HG03066 (cell line): ENCODE results near the gene CBX5.
"Not testable (repeated sequence)": the region's sequence is repeated elsewhere in the genome, so short reads cannot be mapped to it uniquely, and the experiment has no call there.

ENCODE experiments used
- ATAC-seq: cut with Tn5 transposase; IDR thresholded peaks from one replicate; pipeline ENCODE4 v1.9.1; 2021; ENCODE audit warnings: low read depth; ENCODE audit not compliant: unreplicated experiment

The CBX5 gene

GRCh38 chr12:54272214-54272613 lies 7.7 kb downstream of the CBX5 start:
- no peak for ATAC-seq

- no peak for ATAC-seq
Measured at GRCh38 chr12:54270345-54270744, 9.6 kb downstream of the CBX5 start.

DNA sequence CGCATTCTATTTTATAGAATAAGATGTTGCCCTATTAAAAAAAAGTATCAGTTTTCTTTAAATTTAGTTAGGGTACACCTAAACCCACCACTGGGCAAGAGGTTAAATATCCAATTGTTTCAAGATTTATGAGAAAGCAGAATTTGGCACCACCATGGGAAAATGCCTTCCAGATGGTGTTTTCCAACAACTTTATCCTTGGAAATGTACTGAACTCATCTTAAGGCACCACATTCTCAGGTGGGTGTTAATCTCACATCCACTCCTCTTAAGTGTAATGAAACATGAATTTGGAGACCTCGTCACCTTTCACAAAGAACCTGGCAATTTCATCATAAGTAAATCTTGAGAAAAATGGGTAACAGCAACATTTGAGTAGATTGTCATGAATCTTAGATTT lies 13.1 kb downstream of the CBX5 start:
- ATAC-seq, result no peak

DNA sequence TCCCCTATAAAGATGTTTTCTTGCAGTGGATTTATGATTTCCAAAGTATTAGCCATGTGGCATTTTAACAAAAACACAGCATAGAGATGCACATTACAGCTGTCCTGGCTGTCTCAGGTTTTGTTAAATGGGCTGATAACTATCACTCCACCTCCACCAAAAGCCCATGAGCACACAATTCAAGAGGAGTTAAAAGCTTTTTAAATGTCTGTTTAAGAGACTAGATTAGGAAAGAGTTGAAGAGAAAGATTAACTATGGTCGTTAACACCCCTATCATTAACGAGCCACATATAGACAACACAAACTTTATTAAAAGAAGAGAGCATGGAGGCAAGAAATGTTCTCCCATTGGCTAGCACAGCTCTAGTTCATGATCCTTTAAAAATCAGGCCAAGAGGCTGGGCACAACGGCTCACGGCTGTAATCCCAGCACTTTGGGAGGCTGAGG lies 14.5 kb downstream of the CBX5 start:
- ATAC-seq, result no peak

GRCh38 chr12:54262403-54262925 lies 17.5 kb downstream of the CBX5 start:
- no peak for ATAC-seq

DNA sequence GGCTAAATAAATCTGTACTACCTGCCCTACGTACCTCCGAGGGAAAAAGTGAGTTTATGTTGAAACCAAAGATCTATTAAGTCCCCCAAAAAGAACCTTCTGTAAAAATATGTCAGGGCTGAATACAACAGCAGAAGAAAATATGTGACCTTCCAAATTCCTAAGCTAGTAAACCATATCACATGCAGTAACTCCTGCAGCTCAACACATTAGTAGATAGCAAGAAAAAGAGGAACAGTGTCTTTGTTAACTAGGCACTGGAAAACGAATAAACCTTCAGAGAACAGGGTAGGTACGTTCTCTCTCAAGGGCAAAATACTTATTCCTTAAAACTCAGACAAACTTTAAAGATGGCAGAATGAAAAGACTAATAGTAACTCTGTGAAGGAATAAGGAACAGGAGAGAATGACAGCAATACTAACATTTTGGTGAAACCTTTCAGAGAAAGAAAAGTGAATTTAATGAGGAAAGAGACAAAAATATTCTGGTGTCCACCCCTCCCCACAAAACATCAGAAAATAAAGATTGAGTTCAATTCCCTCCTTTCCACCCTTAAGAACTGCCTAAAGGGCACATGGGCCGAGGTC lies 18.0 kb downstream of the CBX5 start:
- no peak for ATAC-seq

DNA sequence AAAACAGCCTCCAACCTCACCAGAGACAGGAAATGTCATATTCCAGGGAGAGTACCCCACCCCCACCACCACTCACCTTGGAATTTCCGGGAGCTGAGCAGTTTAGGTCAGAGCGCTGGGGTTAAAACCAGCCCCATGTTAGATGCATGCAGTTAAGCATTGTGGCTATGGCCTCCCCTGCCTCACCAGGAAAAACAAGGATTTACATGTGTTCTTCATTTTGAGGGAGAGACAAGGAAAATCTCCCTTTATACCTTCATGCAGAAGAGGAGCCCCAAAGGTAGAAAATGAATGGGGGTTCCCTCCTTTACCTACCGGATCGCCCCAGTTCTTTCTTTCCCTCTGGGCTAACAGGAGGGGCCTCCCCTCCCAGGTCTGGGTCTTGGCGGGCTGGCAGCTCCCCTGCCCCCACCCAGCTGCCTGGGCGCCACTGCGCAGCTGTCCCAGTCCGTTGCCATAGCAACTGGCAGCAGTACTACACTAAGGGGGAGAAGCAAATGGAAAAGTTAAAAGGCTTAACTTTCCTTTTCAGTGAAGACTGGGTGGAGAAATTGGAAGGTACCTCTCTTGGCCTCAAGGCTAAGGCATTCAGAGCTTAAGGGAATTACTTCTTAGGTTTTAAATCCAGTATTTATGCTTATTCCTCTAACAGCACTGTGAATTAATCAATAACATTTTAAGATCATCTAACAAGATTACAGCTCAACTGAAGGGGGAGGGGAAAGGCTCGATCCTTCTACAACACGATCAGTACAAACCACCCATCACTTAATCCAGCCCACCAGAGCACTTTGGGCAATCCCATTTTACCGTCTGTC lies 20.5 kb downstream of the CBX5 start:
- no peak for ATAC-seq

GRCh38 chr12:54258201-54258681 lies 21.7 kb downstream of the CBX5 start:
- no peak for ATAC-seq

GRCh38 chr12:54257332-54257731 lies 22.6 kb downstream of the CBX5 start:
- ATAC-seq, result no peak

GRCh38 chr12:54253240-54253639 lies 26.7 kb downstream of the CBX5 start:
- ATAC-seq, result no peak

GRCh38 chr12:54251667-54252284 lies 28.1 kb downstream of the CBX5 start:
- ATAC-seq, result no peak

DNA sequence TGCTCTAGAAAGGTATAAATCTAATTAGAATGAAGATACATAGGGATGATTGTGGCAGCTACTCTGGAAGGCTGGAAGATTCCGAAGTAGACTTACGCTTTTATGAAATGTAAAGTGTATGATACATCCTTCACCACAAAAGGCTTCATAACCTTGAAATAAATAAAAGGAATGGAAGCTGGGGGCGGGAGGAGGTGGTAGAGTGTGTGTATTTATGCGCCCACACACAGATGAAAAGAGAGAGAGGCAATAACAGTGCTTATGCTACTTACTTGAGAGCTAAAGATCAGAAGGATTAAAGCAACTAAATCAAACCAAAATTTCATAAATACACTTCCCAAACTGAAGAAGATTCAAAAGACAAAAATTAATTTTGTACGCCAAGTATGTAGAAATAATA lies 30.4 kb downstream of the CBX5 start:
- ATAC-seq, result no peak

DNA sequence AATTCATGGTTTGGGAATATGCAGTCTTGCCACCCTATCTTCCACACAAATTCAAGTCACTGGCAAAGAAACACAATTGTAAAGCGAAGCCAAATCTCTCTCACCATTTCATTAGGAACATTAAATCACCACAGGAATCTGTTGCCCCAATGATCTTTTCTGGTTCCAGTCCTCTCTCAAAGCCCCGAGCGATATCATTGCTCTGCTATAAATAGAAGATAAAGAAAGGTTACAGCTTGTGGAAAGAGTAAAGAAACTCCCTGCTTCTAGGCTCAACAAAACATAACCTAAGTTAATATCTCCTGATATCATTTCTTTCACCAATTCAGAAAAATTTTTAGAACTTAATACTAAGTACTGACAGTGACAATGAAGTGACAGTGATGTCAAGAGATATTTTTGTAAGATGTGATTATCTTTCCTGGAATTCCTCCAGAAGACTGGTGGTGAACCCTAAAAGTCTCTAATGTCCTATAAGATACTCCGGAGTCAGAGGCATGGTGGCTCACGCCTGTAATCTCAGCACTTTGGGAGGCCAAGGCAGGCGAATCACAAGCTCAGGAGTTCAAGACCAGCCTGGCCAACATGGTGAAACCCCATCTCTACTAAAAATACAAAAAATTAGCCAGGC lies 33.8 kb downstream of the CBX5 start:
- no peak for ATAC-seq

DNA sequence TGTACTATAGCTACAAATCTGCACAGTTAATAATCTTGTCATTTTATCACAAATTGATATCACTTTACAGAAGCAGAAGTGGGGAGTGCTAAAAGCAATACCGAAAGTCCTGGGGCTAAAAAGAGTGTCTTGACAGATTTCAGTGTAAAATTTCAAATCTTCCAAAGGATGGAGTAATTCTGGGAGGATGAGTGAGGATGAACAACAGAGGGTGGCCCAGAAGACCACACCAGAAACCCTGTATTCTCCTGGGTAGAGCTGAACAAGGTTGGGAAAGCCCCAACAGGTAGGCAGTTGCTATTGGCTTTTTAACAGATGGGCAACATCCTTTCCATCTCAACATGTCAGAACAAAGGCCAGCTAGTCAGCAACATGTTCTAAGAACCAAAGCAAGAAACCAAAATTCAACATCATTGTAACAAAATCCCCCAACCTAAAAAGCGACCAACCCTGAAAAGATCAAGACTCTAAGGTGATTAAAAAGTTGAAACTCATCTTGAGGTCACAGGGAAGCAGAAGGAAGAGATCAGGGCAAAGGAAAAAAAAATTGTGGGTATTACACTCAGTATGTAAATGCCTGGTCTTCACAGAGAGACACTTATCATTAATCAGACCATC lies 38.8 kb downstream of the CBX5 start:
- ATAC-seq, result no peak

DNA sequence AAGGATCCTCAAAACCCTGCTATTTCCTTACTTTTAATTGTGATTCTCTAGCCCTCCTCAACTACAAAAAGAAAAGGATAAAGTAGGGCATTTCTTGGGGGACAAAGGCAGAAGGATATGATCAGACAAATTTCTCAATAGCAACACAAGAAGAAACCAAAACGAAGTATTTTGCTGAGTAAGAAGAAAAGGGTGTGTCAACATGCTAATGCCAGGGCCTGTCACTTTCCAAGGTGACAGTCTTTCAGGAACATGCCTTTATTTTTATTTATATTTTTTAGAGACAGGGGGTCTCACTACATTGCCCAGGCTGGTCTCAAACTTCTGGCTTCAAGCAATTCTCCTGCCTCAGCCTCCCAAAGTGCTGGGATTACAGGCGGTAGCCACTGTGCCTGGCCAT lies 39.8 kb downstream of the CBX5 start:
- ATAC-seq, result no peak

GRCh38 chr12:54239620-54240019 lies 40.3 kb downstream of the CBX5 start:
- ATAC-seq, result no peak

DNA sequence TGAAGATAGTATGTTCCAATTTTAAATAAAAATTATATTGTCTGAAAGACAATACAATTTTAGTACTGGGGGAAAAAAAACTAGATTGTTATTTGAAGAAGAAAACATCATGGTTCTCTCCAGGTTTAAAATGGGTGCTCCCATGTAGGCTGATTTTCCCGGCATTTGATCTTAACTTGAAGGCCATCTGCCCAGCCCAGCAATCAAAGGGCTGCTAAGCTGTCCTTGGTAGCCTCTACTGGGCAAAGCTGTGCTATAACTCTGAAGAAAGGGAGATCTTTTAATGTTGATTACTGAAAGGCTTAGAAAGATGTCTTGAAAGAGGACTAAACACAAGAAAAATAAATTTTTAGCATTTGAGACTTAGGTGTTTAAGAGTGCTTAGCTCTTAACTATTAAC lies 41.4 kb downstream of the CBX5 start:
- ATAC-seq, result no peak

GRCh38 chr12:54232790-54233189 lies 47.1 kb downstream of the CBX5 start:
- ATAC-seq, result no peak

- ATAC-seq, result not testable (repeated sequence)
Measured at GRCh38 chr12:54231269-54231668, 48.7 kb downstream of the CBX5 start.

GRCh38 chr12:54230555-54230954 lies 49.4 kb downstream of the CBX5 start:
- no peak for ATAC-seq
